COR-L47 (cell line): ENCODE data around the gene ZBTB21.
"Not testable (repeated sequence)": the region's sequence is repeated elsewhere in the genome, so short reads cannot be mapped to it uniquely, and the experiment has no call there.

Experiments
- DNase-seq: peaks from one replicate; lab custom pipeline; 2025; lab: John Stamatoyannopoulos, UW

The ZBTB21 gene

DNA sequence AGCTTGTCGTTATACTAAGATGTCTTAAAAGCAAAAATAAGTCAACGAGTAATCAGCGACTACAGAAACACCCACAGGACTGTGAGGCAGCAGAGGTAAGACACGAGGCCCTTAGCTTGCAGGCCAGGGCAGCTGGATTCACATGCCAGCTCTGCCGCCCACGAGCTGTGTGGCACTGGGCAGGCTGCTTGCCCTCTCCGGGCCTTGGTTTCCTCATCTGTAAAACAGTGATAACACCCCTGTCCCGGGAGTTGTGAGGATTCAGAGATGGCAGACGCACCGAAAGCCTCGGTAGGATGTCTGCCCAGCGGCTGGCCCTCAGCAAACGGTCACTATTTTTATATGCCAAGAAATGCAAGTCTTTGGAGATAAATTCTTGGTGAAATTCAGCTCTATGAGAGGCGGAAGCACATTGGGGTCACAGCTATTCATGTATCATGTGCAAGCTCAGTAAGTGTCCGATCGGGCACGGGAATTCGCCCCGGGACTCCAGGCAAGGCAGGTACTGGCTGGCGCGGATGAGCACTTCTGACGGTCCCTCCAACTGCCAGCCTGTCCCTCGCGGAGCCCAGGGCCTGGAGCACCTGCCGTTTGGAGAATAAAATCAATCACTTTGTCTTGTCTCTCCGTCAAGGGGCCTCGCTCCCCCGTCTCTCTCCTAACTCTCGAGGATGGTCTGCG lies 57.5 kb downstream of the ZBTB21 start:
- DNase-seq, result no peak

DNA sequence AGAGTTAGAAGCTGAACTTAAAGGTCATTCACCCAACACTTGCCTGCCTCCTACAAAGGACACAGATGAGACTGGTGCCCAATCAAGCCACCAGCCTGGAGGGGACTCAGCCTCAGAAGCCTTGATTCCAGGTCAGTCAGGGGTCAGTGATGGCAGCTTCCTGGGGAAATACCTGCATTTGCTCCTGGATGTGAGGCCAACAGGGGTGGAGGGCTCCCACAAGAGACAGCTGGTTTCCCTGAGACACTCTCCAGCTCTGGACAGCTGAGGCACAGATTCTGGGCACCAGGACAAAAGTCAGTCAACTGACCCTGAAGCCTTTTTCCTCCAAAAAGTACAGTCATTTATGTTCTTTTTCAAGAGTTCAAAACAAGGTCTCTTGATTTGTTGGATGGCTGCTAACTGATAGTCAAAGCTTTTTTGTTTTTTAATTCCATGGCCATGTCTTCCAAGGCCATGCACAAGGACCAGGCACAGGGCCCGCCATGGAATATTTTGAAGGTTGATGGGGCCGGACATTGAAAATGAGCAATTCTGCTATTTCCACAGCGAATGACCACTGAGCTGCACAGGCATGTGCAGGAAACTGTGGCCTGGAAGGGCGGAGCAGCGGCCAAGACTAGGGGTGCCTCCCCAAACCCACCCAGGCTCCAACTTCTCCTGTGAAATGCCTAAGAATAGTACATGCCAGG lies 58.1 kb downstream of the ZBTB21 start:
- no peak for DNase-seq

DNA sequence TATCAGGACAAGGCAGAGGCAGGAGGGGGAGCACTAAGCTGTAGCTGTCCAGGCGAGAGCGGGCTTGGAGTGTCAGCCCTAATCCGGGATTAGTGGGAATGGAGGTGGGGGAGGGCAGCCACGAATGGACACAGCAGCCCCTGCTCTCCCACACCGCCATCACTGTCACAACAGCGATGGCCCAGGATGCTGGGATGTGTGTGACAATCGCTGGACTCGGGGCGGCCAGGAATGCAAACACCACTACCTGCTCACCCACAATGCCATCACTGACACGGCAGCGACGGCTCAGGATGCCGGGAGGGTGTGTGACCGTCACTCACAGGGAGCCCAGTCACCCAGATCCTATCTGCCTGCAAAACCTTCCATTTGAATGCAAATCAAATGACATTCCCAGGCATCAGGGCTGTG lies 59.2 kb downstream of the ZBTB21 start:
- no peak for DNase-seq

DNA sequence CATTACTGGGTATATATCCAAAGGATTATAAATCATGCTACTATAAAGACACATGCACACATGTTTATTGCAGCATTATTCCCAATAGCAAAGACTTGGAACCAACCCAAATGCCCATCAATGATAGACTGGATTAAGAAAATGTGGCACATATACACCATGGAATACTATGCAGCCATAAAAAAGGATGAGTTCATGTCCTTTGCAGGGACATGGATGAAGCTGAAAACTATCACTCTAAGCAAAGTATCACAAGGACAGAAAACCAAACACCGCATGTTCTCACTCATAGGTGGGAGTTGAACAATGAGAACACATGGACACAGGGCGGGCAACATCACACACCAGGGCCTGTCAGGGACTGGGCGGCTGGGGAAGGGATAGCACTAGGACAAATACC lies 60.5 kb downstream of the ZBTB21 start:
- not testable (repeated sequence) for DNase-seq

DNA sequence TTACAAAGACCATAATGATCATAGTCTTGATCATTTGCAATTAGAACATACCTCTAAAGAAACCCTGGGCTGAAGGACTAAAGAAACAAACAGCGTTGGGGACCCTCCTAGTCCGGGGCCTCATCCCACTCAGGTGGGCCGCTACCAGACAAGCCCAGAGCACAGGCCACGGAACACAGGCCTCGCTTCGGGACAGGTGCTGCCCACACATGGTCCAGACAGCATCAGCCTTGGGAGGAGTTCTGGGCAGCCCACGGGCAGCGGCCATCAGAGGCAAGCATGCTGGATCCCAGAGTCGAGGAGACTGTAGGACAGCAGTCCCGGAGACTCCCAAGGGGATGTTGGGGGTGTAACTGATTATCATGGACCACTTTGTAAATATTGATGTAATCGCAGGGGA lies 61.3 kb downstream of the ZBTB21 start:
- DNase-seq, result no peak

GRCh38 chr21:41948078-41948895 lies 61.9 kb downstream of the ZBTB21 start:
- DNase-seq, result no peak

- DNase-seq, result no peak
Observed at GRCh38 chr21:41945982-41946381, 64.2 kb downstream of the ZBTB21 start.

GRCh38 chr21:41943851-41944250 lies 66.3 kb downstream of the ZBTB21 start:
- DNase-seq, result no peak

GRCh38 chr21:41942457-41942856 lies 67.7 kb downstream of the ZBTB21 start:
- no peak for DNase-seq

GRCh38 chr21:41941941-41942340 lies 68.2 kb downstream of the ZBTB21 start:
- DNase-seq, result no peak

DNA sequence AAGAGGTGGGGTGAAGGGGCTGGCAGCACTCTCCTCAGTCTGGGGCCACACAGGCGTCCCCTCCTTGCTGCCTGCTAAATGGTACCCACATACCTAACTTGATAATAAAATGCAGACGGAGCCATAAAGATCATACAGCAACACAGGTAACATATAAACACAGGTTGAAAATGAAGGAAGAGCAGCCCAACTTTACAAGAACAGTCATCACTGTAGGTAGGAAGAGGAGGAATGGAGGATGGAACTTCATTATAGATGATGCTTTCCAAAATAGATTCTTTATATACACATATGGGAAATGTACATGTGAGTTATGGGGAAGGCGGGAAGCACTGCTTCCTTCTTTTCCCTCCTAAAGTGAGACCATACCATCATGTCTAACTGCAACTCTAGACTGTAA lies 69.7 kb downstream of the ZBTB21 start:
- no peak for DNase-seq

DNA sequence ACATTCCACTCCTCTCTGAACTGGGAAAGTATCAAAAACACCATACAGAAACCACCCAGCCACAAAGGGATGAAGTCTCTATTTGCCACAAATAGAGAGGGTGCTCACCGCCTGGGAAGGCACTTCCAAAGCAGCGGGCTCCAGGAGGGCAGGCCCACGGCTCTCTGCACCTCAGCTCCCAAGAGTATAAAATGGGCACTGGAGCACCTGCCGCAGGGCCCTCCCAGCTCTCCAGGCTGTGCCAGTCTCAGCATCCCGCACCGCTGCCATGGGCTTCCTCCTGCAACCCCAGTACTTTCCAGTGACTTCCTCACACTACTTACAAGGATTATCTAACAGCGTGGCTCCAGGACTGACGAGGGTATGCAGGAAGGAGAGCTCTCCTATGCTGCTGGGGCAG lies 70.8 kb downstream of the ZBTB21 start:
- no peak for DNase-seq
